GM10248 (cell line): ENCODE results near the gene NQO2.
"Not testable (repeated sequence)": the region's sequence is repeated elsewhere in the genome, so short reads cannot be mapped to it uniquely, and the experiment has no call there.

ENCODE experiments used
- CTCF ChIA-PET: fragments of 300-600 bp; sonication (Branson Sonifier 250); formaldehyde crosslinking; extraction: SDS; loops from one replicate; lab custom pipeline; 2021; ENCODE audit warnings: antibody characterized with exemption; lab: Yijun Ruan, JAX
- POLR2A ChIA-PET: fragments of 350-650 bp; sonication (Branson Sonifier 250); formaldehyde crosslinking; extraction: SDS; loops from one replicate; lab custom pipeline; 2020; ENCODE audit warnings: antibody characterized with exemption; lab: Yijun Ruan, JAX
- DNase-seq: peaks from one replicate; pipeline ENCODE4 v3.0.0; 2012; ENCODE audit errors: extremely low spot score
- CTCF ChIP-seq: IDR thresholded peaks from 2 replicates; pipeline ENCODE4 v1.5.1; 2012; ENCODE audit warnings: mild to moderate bottlenecking, low read depth; ENCODE audit errors: extremely low read depth, missing control alignments, control extremely low read depth

Gene NQO2

GRCh38 chr6:2992330-2992979 lies 7.2 kb upstream of the NQO2 start:
- POLR2A ChIA-PET = no interaction called here
- no peak for TF ChIP-seq CTCF
- no peak for DNase-seq
- CTCF ChIA-PET = interaction anchor here (4.3 kb wide), 1 partner anchor 9 kb away, joined by 32 read pairs; no protein-coding TSS in a partner anchor

GRCh38 chr6:2993755-2994317 lies 5.9 kb upstream of the NQO2 start:
- ChIA-PET POLR2A (no interaction called here), CTCF (no interaction called here)
- TF ChIP-seq CTCF = no peak
- no peak for DNase-seq

GRCh38 chr6:2998249-2998997 lies 1.3 kb upstream of the NQO2 start:
- CTCF ChIA-PET = interaction anchor here (0.6 to 4.7 kb wide), 8 partner anchors 8 to 734 kb away, joined by 3 to 55 read pairs (median 6); no protein-coding TSS in a partner anchor
- DNase-seq, POLR2A ChIA-PET: not testable (repeated sequence)

GRCh38 chr6:2998998-2999617 lies 586 bp upstream of the NQO2 start:
- ChIA-PET CTCF (interaction anchor here (1.0 to 4.7 kb wide), 11 partner anchors 9 to 252 kb away, joined by 3 to 55 read pairs (median 6); partner anchors contain the start of gene RIPK1), POLR2A (interaction anchor here (0.6 to 1.0 kb wide), 4 partner anchors 28 to 236 kb away, joined by 4 to 9 read pairs (median 5); no protein-coding TSS in a partner anchor)
- no peak for TF ChIP-seq CTCF
- DNase-seq = no peak

- POLR2A ChIA-PET = interaction anchor here (0.6 to 1.4 kb wide), 3 partner anchors 23 to 62 kb away, joined by 4 to 12 read pairs (median 4); no protein-coding TSS in a partner anchor
- CTCF ChIA-PET = interaction anchor here (0.6 to 4.7 kb wide), 25 partner anchors 10 to 730 kb away, joined by 3 to 55 read pairs (median 6); partner anchors contain the start of gene MYLK4
- DNase-seq = no peak
- no peak for TF ChIP-seq CTCF
Observed at GRCh38 chr6:3001146-3001772, 1.6 kb downstream of the NQO2 start.

- peak; percentile 67 for DNase-seq
- ChIA-PET CTCF (interaction anchor here (0.6 to 4.7 kb wide), 27 partner anchors 10 to 730 kb away, joined by 3 to 55 read pairs (median 6); partner anchors contain the start of gene MYLK4), POLR2A (interaction anchor here (0.6 to 1.4 kb wide), 4 partner anchors 22 to 236 kb away, joined by 4 to 12 read pairs (median 4); partner anchors contain the start of gene WRNIP1)
- TF ChIP-seq CTCF = peak; percentile 52
Observed at GRCh38 chr6:3001773-3002293, 2.1 kb downstream of the NQO2 start.

GRCh38 chr6:3003226-3003625 lies 3.5 kb downstream of the NQO2 start:
- CTCF ChIA-PET = interaction anchor here (1.3 to 4.7 kb wide), 3 partner anchors 18 to 265 kb away, joined by 3 to 55 read pairs (median 34); no protein-coding TSS in a partner anchor
- POLR2A ChIA-PET = not testable (repeated sequence)

More at GRCh38 chr6:3003226-3003625, 3.5 kb downstream of the NQO2 start:
- not testable (repeated sequence) for DNase-seq
